ENCODE data around the gene GAB4. TPM values are rescaled to one million over a fixed set of nuclear protein-coding genes. Genes with fewer than 3 reads are reported as not detected.
A peak's percentile ranks its signal among the peaks of the same experiment; 100 is the strongest.

GAB4 gene
- total and polyA plus RNA-seq, 5 donors from 2014 or later = not detected

DNA sequence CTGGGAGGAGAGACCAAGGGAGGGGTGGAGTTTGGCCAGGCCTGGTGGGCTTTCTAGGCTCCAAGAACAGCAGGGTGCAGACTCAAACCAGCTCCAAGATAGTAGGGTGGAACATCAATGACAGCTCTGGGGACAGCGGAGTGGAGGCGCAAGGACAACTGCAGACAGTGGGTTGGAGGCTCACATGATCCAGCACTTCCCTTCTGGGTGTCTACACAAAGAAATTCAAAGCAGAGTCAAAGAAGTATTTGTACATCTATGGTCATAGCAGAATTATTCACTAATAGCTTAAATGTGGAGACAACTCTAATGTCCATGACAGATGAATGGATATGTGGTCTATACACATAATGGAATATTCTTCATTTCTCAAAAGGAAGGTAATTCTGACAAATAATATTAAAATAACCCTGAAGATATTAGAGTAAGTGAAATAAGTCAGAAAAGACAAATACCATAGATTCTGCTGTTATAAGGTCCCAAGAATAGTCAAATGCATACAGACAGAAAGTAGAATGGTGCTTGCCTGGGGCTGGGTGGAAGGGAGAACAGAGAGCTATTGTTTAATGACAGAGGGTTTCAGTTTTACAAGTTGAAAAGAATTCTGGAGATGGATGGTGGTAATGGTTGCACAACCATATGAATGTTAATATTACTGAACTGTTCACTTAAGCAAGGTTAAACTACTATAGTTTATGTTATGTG lies 5.5 kb upstream of the GAB4 start:
- Histone ChIP-seq H3K4me3 (ENCODE audit: low read depth, low read length) (no peak overlapping the region), H3K27ac (ENCODE audit: insufficient read depth, low read length, poor library complexity, severe bottlenecking) (no peak overlapping the region), H3K27me3 (ENCODE audit: control insufficient read depth, insufficient read depth, low read length) (peaks cover 2% of the 10 kb centered on the region), H3K9me3 (ENCODE audit: control insufficient read depth in 2 of 2, low read length in 2 of 2) (no peaks in the 10 kb centered on the region), H3K4me1 (ENCODE audit: control insufficient read depth, insufficient read depth, low read length, poor library complexity, severe bottlenecking) (no peaks in the 10 kb centered on the region), H3K36me3 (ENCODE audit: control insufficient read depth, insufficient read depth, low read length) (no peaks in the 10 kb centered on the region)
- H3K27me3 Mint-ChIP-seq = peaks cover 10% of the 10 kb centered on the region
- DNase-seq (no peak), ATAC-seq (ENCODE audit: low read depth in 2 of 2) (no peak)
- H3K4me3 Mint-ChIP-seq = no peak overlapping the region
- no peaks in the 10 kb centered on the region for H3K36me3 Mint-ChIP-seq
- H3K4me1 Mint-ChIP-seq = no peaks in the 10 kb centered on the region
- peaks cover 0 to 2% (median 0%) of the 10 kb centered on the region in 7 donors for H3K9me3 Mint-ChIP-seq
- H3K27ac Mint-ChIP-seq = no peak overlapping the region

DNA sequence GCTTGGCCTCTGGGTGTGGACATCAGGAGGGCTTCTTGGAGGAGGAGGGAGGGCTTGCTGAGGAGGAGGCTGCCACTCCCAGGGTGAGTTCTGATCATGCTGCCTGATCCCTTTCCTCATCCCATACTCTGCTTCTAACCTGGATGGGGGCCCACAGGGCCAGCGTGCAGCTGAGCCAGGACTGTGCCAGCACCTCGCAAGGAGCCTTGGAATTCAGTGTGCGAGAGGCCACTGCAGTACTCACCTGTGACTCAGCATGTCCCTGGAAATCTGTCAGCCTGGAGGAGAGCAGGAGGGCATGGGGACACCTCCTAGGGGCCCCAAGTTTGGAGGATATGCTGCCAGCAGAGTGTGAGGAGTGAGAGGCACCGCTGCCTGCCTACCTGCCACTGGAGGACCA lies 4.2 kb upstream of the GAB4 start:
- peaks cover 2% of the 10 kb centered on the region for H3K27me3 ChIP-seq (ENCODE audit: control insufficient read depth, insufficient read depth, low read length)
- H3K9me3 ChIP-seq (ENCODE audit: control insufficient read depth in 2 of 2, low read length in 2 of 2) = no peaks in the 10 kb centered on the region
- DNase-seq = no peak
- peaks cover 15% of the 10 kb centered on the region for H3K27me3 Mint-ChIP-seq
- peaks cover 0 to 3% (median 0%) of the 10 kb centered on the region in 7 donors for H3K9me3 Mint-ChIP-seq
- no peaks in the 10 kb centered on the region for H3K4me1 Mint-ChIP-seq
- ATAC-seq (ENCODE audit: low read depth in 2 of 2) = no peak
- H3K4me3 Mint-ChIP-seq = no peak overlapping the region
- no peaks in the 10 kb centered on the region for H3K36me3 Mint-ChIP-seq
- H3K4me1 ChIP-seq (ENCODE audit: control insufficient read depth, insufficient read depth, low read length, poor library complexity, severe bottlenecking) = no peaks in the 10 kb centered on the region
- no peak overlapping the region for H3K27ac Mint-ChIP-seq
- H3K36me3 ChIP-seq (ENCODE audit: control insufficient read depth, insufficient read depth, low read length) = no peaks in the 10 kb centered on the region
- H3K27ac ChIP-seq (ENCODE audit: insufficient read depth, low read length, poor library complexity, severe bottlenecking) = no peak overlapping the region
- no peak overlapping the region for H3K4me3 ChIP-seq (ENCODE audit: low read depth, low read length)

DNA sequence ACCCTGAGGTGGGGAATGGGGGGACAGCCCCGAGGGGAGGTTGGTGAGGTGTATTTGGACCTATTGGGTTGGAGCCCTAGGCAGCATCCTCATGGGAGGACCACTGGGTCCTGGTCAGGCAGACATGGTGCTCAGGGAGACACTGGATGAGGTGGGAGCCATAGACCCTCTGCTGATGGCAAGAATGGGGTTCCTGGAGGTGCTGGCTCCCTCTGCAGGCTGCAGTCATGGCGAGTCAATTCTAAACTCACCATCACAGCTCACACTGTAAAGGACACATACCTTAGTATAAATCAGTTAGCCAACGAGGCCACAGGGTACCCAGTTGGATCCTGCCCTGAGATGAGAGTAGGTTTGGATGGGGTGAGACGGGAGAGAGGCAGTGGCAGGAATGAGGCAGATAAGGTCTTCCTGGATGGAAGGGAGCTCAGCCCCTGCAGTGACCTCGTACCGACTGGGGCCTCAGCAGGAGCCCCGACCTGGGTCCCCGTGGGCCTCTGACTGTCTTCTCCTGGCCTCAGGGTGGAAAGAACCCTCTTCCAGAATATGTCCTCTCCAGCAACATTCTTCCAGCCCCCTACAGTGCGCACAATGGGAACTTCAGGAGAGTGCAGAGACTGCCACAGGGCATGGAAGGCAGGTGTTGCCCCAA lies 1.7 kb upstream of the GAB4 start:
- H3K9me3 ChIP-seq (ENCODE audit: control insufficient read depth in 2 of 2, low read length in 2 of 2) = peaks cover 2 to 5% of the 10 kb centered on the region in 2 experiments
- Mint-ChIP-seq H3K27ac (no peak overlapping the region), H3K36me3 (no peaks in the 10 kb centered on the region), H3K9me3 (peaks cover 0 to 13% (median 5%) of the 10 kb centered on the region in 7 donors), H3K4me3 (no peak overlapping the region), H3K27me3 (peaks cover 38% of the 10 kb centered on the region), H3K4me1 (no peaks in the 10 kb centered on the region)
- no peaks in the 10 kb centered on the region for H3K4me1 ChIP-seq (ENCODE audit: control insufficient read depth, insufficient read depth, low read length, poor library complexity, severe bottlenecking)
- H3K27ac ChIP-seq (ENCODE audit: insufficient read depth, low read length, poor library complexity, severe bottlenecking) = no peak overlapping the region
- H3K36me3 ChIP-seq (ENCODE audit: control insufficient read depth, insufficient read depth, low read length) = no peaks in the 10 kb centered on the region
- ATAC-seq (ENCODE audit: low read depth in 2 of 2) (no peak), DNase-seq (no peak)
- peaks cover 2% of the 10 kb centered on the region for H3K27me3 ChIP-seq (ENCODE audit: control insufficient read depth, insufficient read depth, low read length)
- H3K4me3 ChIP-seq (ENCODE audit: low read depth, low read length) = no peak overlapping the region

DNA sequence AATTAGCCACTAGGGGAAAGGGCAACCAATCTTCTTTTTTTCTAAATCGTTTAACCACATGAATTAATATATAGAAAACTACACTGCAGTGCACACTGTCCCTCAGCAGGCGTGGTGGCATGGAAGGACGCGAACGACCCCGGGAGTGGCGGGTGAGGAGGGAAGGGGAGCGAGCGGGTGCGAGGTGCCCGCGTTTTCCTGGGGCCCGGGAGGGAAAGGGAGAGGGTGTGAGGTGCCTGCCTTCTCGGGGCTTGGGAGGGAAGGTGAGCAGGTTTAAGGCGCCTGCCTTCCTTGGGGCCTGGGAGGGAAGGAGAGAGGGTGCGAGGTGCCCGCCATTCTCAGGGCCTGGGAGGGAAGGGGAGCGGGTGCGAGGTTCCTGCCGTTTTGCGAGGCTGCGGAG lies 765 bp downstream of the GAB4 start:
- H3K9me3 ChIP-seq (ENCODE audit: control insufficient read depth in 2 of 2, low read length in 2 of 2) = peaks cover 2 to 5% of the 10 kb centered on the region in 2 experiments
- H3K4me1 Mint-ChIP-seq = no peaks in the 10 kb centered on the region
- no peak overlapping the region for H3K4me3 ChIP-seq (ENCODE audit: low read depth, low read length)
- no peak for ATAC-seq (ENCODE audit: low read depth in 2 of 2)
- H3K36me3 ChIP-seq (ENCODE audit: control insufficient read depth, insufficient read depth, low read length) = no peaks in the 10 kb centered on the region
- H3K27me3 Mint-ChIP-seq = peaks cover 38% of the 10 kb centered on the region
- H3K4me3 Mint-ChIP-seq = no peak overlapping the region
- no peak overlapping the region for H3K27ac Mint-ChIP-seq
- H3K9me3 Mint-ChIP-seq = peaks cover 0 to 26% (median 10%) of the 10 kb centered on the region in 7 donors
- H3K27me3 ChIP-seq (ENCODE audit: control insufficient read depth, insufficient read depth, low read length) = no peaks in the 10 kb centered on the region
- H3K36me3 Mint-ChIP-seq = no peaks in the 10 kb centered on the region
- H3K27ac ChIP-seq (ENCODE audit: insufficient read depth, low read length, poor library complexity, severe bottlenecking) = no peak overlapping the region
- no peak for DNase-seq
- H3K4me1 ChIP-seq (ENCODE audit: control insufficient read depth, insufficient read depth, low read length, poor library complexity, severe bottlenecking) = no peaks in the 10 kb centered on the region

DNA sequence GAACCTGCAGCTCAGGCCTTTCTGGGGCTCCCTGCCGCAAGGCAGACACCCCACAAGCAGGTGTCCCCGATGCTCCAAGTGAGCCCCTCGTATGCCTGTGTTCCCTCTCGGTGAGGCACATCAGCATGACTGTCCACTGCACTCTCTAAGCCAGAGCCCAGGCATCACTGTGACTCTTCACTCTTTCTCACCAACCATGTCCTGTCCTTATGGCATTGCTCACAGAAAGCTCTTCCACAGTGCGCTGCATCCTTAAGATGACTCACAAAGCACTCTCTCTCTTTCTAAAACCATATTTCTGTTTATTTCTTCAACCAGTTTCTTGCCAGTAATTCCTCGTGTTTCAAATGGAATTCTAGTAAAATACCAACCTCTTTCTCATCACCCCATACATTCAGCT lies 18.1 kb downstream of the GAB4 start:
- no peaks in the 10 kb centered on the region for H3K27me3 ChIP-seq (ENCODE audit: control insufficient read depth, insufficient read depth, low read length)
- no peak for DNase-seq

DNA sequence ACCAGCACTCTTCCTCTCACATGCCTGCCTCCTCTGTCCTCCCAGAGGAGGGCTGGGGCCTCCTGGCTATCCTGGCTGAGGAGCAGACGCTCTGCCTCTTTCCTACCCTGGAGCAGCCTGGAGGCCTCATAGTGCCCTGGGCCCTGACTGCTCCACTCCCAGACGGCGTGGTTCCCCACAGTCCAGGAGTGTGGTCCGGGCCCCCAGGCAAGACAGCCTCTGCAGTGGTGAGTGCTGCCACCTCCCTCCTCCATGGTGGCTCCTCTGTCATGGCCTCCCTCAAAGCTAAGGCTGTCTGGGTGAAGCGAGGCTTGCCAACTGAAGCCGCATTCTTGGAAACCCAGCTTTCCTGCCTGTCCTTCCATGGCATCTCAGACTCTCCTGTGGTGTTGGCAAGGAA lies 19.8 kb downstream of the GAB4 start:
- Mint-ChIP-seq H3K27ac (peak overlapping the region in 1 of 3 donors; percentile 16), H3K27me3 (no peaks in the 10 kb centered on the region), H3K36me3 (no peaks in the 10 kb centered on the region), H3K4me3 (no peak overlapping the region), H3K4me1 (no peaks in the 10 kb centered on the region), H3K9me3 (peaks cover 0 to 10% (median 7%) of the 10 kb centered on the region in 7 donors)
- Histone ChIP-seq H3K9me3 (ENCODE audit: control insufficient read depth in 2 of 2, low read length in 2 of 2) (peaks cover 6 to 13% of the 10 kb centered on the region in 2 experiments), H3K36me3 (ENCODE audit: control insufficient read depth, insufficient read depth, low read length) (no peaks in the 10 kb centered on the region), H3K4me1 (ENCODE audit: control insufficient read depth, insufficient read depth, low read length, poor library complexity, severe bottlenecking) (no peaks in the 10 kb centered on the region), H3K27ac (ENCODE audit: insufficient read depth, low read length, poor library complexity, severe bottlenecking) (no peak overlapping the region), H3K27me3 (ENCODE audit: control insufficient read depth, insufficient read depth, low read length) (no peaks in the 10 kb centered on the region), H3K4me3 (ENCODE audit: low read depth, low read length) (no peak overlapping the region)
- DNase-seq (no peak), ATAC-seq (ENCODE audit: low read depth in 2 of 2) (no peak)

More for the DNA sequence above, 18.1 kb downstream of the GAB4 start:
- no peak for ATAC-seq (ENCODE audit: low read depth in 2 of 2)
- Mint-ChIP-seq H3K27ac (peak overlapping the region in 1 of 3 donors; percentile 8), H3K9me3 (peaks cover 0 to 7% (median 0%) of the 10 kb centered on the region in 7 donors), H3K27me3 (peaks cover 4% of the 10 kb centered on the region), H3K4me3 (no peak overlapping the region), H3K4me1 (no peaks in the 10 kb centered on the region), H3K36me3 (no peaks in the 10 kb centered on the region)
- H3K4me3 ChIP-seq (ENCODE audit: low read depth, low read length) = no peak overlapping the region
- H3K36me3 ChIP-seq (ENCODE audit: control insufficient read depth, insufficient read depth, low read length) = no peaks in the 10 kb centered on the region
- H3K9me3 ChIP-seq (ENCODE audit: control insufficient read depth in 2 of 2, low read length in 2 of 2) = no peaks in the 10 kb centered on the region
- H3K27ac ChIP-seq (ENCODE audit: insufficient read depth, low read length, poor library complexity, severe bottlenecking) = no peak overlapping the region
- no peaks in the 10 kb centered on the region for H3K4me1 ChIP-seq (ENCODE audit: control insufficient read depth, insufficient read depth, low read length, poor library complexity, severe bottlenecking)

DNA sequence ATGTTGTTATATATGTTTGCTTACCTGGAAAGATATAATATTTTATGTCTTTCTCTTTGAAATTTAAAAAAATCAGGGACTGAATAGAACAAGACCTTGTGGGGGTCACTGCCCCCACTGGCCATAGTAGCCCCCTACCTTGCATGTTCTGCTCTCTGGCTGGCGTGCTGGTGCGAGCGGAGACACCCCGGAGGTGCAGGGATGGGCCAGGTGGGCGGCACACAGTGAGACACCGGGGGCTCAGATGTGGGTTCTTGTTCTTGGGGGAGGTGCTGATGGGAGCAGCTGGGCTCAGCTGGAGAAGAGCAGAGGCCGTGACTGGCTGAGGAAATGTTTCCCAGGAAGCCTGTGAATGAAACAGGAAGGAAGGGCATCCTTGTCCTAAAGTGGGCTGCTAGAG lies 20.2 kb downstream of the GAB4 start:
- Mint-ChIP-seq H3K27me3 (no peaks in the 10 kb centered on the region), H3K27ac (no peak overlapping the region), H3K4me1 (no peaks in the 10 kb centered on the region), H3K9me3 (peaks cover 0 to 13% (median 8%) of the 10 kb centered on the region in 7 donors), H3K4me3 (no peak overlapping the region), H3K36me3 (no peaks in the 10 kb centered on the region)
- no peaks in the 10 kb centered on the region for H3K27me3 ChIP-seq (ENCODE audit: control insufficient read depth, insufficient read depth, low read length)
- no peaks in the 10 kb centered on the region for H3K36me3 ChIP-seq (ENCODE audit: control insufficient read depth, insufficient read depth, low read length)
- H3K27ac ChIP-seq (ENCODE audit: insufficient read depth, low read length, poor library complexity, severe bottlenecking) = no peak overlapping the region
- no peak for ATAC-seq (ENCODE audit: low read depth in 2 of 2)
- no peak for DNase-seq
- no peaks in the 10 kb centered on the region for H3K4me1 ChIP-seq (ENCODE audit: control insufficient read depth, insufficient read depth, low read length, poor library complexity, severe bottlenecking)
- H3K9me3 ChIP-seq (ENCODE audit: control insufficient read depth in 2 of 2, low read length in 2 of 2) = peaks cover 6 to 18% of the 10 kb centered on the region in 2 experiments
- no peak overlapping the region for H3K4me3 ChIP-seq (ENCODE audit: low read depth, low read length)
